Measurements from ENCODE around the gene ATP6AP2.

The ATP6AP2 gene

GRCh38 chrX:40653535-40653934 is 72.8 kb downstream of the ATP6AP2 start:
- H3K36me3 ChIP-seq: peaks cover 30% of the 10 kb centered on the region
- no peaks in the 10 kb centered on the region for H3K9me3 ChIP-seq
- H3K27ac ChIP-seq: no peak overlapping the region
- TF ChIP-seq, protein P1, sequence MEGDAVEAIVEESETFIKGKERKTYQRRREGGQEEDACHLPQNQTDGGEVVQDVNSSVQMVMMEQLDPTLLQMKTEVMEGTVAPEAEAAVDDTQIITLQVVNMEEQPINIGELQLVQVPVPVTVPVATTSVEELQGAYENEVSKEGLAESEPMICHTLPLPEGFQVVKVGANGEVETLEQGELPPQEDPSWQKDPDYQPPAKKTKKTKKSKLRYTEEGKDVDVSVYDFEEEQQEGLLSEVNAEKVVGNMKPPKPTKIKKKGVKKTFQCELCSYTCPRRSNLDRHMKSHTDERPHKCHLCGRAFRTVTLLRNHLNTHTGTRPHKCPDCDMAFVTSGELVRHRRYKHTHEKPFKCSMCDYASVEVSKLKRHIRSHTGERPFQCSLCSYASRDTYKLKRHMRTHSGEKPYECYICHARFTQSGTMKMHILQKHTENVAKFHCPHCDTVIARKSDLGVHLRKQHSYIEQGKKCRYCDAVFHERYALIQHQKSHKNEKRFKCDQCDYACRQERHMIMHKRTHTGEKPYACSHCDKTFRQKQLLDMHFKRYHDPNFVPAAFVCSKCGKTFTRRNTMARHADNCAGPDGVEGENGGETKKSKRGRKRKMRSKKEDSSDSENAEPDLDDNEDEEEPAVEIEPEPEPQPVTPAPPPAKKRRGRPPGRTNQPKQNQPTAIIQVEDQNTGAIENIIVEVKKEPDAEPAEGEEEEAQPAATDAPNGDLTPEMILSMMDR (IDR thresholded peaks at IDR 0.05): no peak
- H3K27me3 ChIP-seq: no peaks in the 10 kb centered on the region
- no peaks in the 10 kb centered on the region for H3K4me1 ChIP-seq (ENCODE audit: control insufficient read depth in 1 of 2, insufficient read depth in 1 of 2, low read depth in 1 of 2, low read length in 1 of 2)
- no peak overlapping the region for H3K4me3 ChIP-seq (ENCODE audit: low read depth in 1 of 2, low read length in 1 of 2)
